Activated naive CD4-positive, alpha-beta T cell treated with anti-CD3 and anti-CD28 coated beads, Interleukin-2, amount 10 ng/mL, durations not matched to agents 7 days and 5 days (primary cell): ENCODE results near the gene LCE3D.
"Not testable (repeated sequence)": the region's sequence is repeated elsewhere in the genome, so short reads cannot be mapped to it uniquely, and the experiment has no call there.

Experiments
- CTCF ChIA-PET: fragments of 350-600 bp; sonication (Branson Sonifier 250); formaldehyde crosslinking; loops from one replicate; lab custom pipeline; 2021; ENCODE audit warnings: antibody characterized with exemption; lab: Charles Lee
- DNase-seq: peaks from one replicate; pipeline ENCODE4 v3.0.0-alpha.2; 2020
- H3K27ac Mint-ChIP-seq: one replicate; pipeline ENCODE4 v1.8.0; 2021; ENCODE audit warnings: mild to moderate bottlenecking, moderate library complexity, mixed read lengths
- H3K27me3 Mint-ChIP-seq: one replicate; pipeline ENCODE4 v1.8.0; 2021; ENCODE audit warnings: mild to moderate bottlenecking, mixed read lengths
- H3K36me3 Mint-ChIP-seq: one replicate; pipeline ENCODE4 v1.8.0; 2021; ENCODE audit warnings: mixed read lengths
- H3K4me1 Mint-ChIP-seq: one replicate; pipeline ENCODE4 v1.8.0; 2021; ENCODE audit warnings: mixed read lengths
- H3K4me3 Mint-ChIP-seq: one replicate; pipeline ENCODE4 v1.8.0; 2021; ENCODE audit warnings: mild to moderate bottlenecking, moderate library complexity, mixed read lengths
- H3K9me3 Mint-ChIP-seq: one replicate; pipeline ENCODE4 v1.8.0; 2021; ENCODE audit warnings: mixed read lengths

LCE3D gene

GRCh38 chr1:152580433-152580832 is at the start of gene LCE3D:
Gene LCE3D (minus strand): TSS chr1:152580516. CDS start chr1:152579936, 580 bp downstream.
- DNase-seq: no peak
- peaks cover 11% of the 10 kb centered on the region for H3K27me3 Mint-ChIP-seq
- H3K4me1 Mint-ChIP-seq: no peaks in the 10 kb centered on the region
- no peaks in the 10 kb centered on the region for H3K36me3 Mint-ChIP-seq
- no peaks in the 10 kb centered on the region for H3K9me3 Mint-ChIP-seq
- CTCF ChIA-PET: interaction anchor here (1.9 kb wide), 1 partner anchor 38 kb away, joined by 4 read pairs; no protein-coding TSS in a partner anchor
- no peak within 1 kb of the TSS for H3K27ac Mint-ChIP-seq
- H3K4me3 Mint-ChIP-seq: no peak within 1 kb of the TSS

GRCh38 chr1:152626744-152627143 is 46.4 kb upstream of the LCE3D start:
- no peak overlapping the region for H3K27ac Mint-ChIP-seq
- H3K9me3 Mint-ChIP-seq: no peaks in the 10 kb centered on the region
- H3K36me3 Mint-ChIP-seq: no peaks in the 10 kb centered on the region
- CTCF ChIA-PET: no interaction called here
- no peak for DNase-seq
- peaks cover 25% of the 10 kb centered on the region for H3K27me3 Mint-ChIP-seq
- H3K4me3 Mint-ChIP-seq: no peak overlapping the region
- no peaks in the 10 kb centered on the region for H3K4me1 Mint-ChIP-seq

- CTCF ChIA-PET: interaction anchor here (0.8 to 1.6 kb wide), 7 partner anchors 17 to 176 kb away, joined by 3 to 6 read pairs (median 3); no protein-coding TSS in a partner anchor
- no peak overlapping the region for H3K4me3 Mint-ChIP-seq
- no peak overlapping the region for H3K27ac Mint-ChIP-seq
- H3K4me1 Mint-ChIP-seq: no peaks in the 10 kb centered on the region
- H3K27me3 Mint-ChIP-seq: peaks cover 28% of the 10 kb centered on the region
- H3K9me3 Mint-ChIP-seq: peaks cover 6% of the 10 kb centered on the region
- H3K36me3 Mint-ChIP-seq: no peaks in the 10 kb centered on the region
- DNase-seq: no peak
Observed at GRCh38 chr1:152623203-152623844, 43.0 kb upstream of the LCE3D start.

- H3K27me3 Mint-ChIP-seq: peaks cover 28% of the 10 kb centered on the region
- CTCF ChIA-PET: interaction anchor here (0.8 to 1.6 kb wide), 7 partner anchors 17 to 175 kb away, joined by 3 to 6 read pairs (median 3); no protein-coding TSS in a partner anchor
Observed at GRCh38 chr1:152622803-152623202, 42.5 kb upstream of the LCE3D start, which contains the start of gene LCE3A. Gene LCE3A (minus strand): TSS chr1:152623103. CDS start chr1:152623103, 0 bp downstream.

GRCh38 chr1:152621993-152622392 is 41.7 kb upstream of the LCE3D start:
- Mint-ChIP-seq H3K4me3 (no peak overlapping the region), H3K4me1 (no peaks in the 10 kb centered on the region), H3K36me3 (no peaks in the 10 kb centered on the region), H3K27ac (no peak overlapping the region), H3K9me3 (peaks cover 6% of the 10 kb centered on the region), H3K27me3 (peaks cover 28% of the 10 kb centered on the region)
- DNase-seq: no peak
- CTCF ChIA-PET: interaction anchor here (1.0 to 1.6 kb wide), 4 partner anchors 14 to 51 kb away, joined by 3 to 6 read pairs (median 4); no protein-coding TSS in a partner anchor

More at GRCh38 chr1:152622803-152623202, 42.5 kb upstream of the LCE3D start, which contains the start of gene LCE3A:
- Mint-ChIP-seq H3K36me3 (no peaks in the 10 kb centered on the region), H3K9me3 (peaks cover 6% of the 10 kb centered on the region), H3K4me3 (no peak within 1 kb of the TSS), H3K27ac (no peak within 1 kb of the TSS), H3K4me1 (no peaks in the 10 kb centered on the region)
- DNase-seq: no peak

- H3K27ac Mint-ChIP-seq: no peak within 1 kb of the TSS
- no peak within 1 kb of the TSS for H3K4me3 Mint-ChIP-seq
- H3K4me1 Mint-ChIP-seq: no peaks in the 10 kb centered on the region
- no peak for DNase-seq
- CTCF ChIA-PET: no interaction called here
- H3K27me3 Mint-ChIP-seq: no peaks in the 10 kb centered on the region
- peaks cover 2% of the 10 kb centered on the region for H3K9me3 Mint-ChIP-seq
- no peaks in the 10 kb centered on the region for H3K36me3 Mint-ChIP-seq
Observed at GRCh38 chr1:152613511-152613910, 33.2 kb upstream of the LCE3D start, which contains the start of gene LCE3B. Gene LCE3B (plus strand): TSS chr1:152613811. CDS start chr1:152613811, 0 bp downstream.

- CTCF ChIA-PET: no interaction called here
- H3K27ac Mint-ChIP-seq: no peak within 1 kb of the TSS
- no peak within 1 kb of the TSS for H3K4me3 Mint-ChIP-seq
- H3K9me3 Mint-ChIP-seq: no peaks in the 10 kb centered on the region
- no peak for DNase-seq
- no peaks in the 10 kb centered on the region for H3K27me3 Mint-ChIP-seq
- H3K36me3 Mint-ChIP-seq: no peaks in the 10 kb centered on the region
- H3K4me1 Mint-ChIP-seq: no peaks in the 10 kb centered on the region
Observed at GRCh38 chr1:152599934-152600333, 19.6 kb upstream of the LCE3D start, which contains the start of gene LCE3C. Gene LCE3C (plus strand): TSS chr1:152600234. CDS start chr1:152600732, 498 bp downstream.

- no peaks in the 10 kb centered on the region for H3K4me1 Mint-ChIP-seq
- no peaks in the 10 kb centered on the region for H3K9me3 Mint-ChIP-seq
- CTCF ChIA-PET: no interaction called here
- H3K4me3 Mint-ChIP-seq: no peak overlapping the region
- DNase-seq: no peak
- H3K27ac Mint-ChIP-seq: no peak overlapping the region
- no peaks in the 10 kb centered on the region for H3K36me3 Mint-ChIP-seq
- no peaks in the 10 kb centered on the region for H3K27me3 Mint-ChIP-seq
Observed at GRCh38 chr1:152596986-152597385, 16.7 kb upstream of the LCE3D start.

- Mint-ChIP-seq H3K9me3 (no peaks in the 10 kb centered on the region), H3K36me3 (no peaks in the 10 kb centered on the region), H3K4me3 (no peak overlapping the region), H3K27ac (no peak overlapping the region), H3K4me1 (no peaks in the 10 kb centered on the region), H3K27me3 (peaks cover under 1% of the 10 kb centered on the region)
- DNase-seq: no peak
- CTCF ChIA-PET: no interaction called here
Observed at GRCh38 chr1:152585586-152585985, 5.3 kb upstream of the LCE3D start.

- H3K4me1 Mint-ChIP-seq: no peaks in the 10 kb centered on the region
- H3K27ac Mint-ChIP-seq: no peak overlapping the region
- H3K36me3 Mint-ChIP-seq: no peaks in the 10 kb centered on the region
- H3K27me3 Mint-ChIP-seq: peaks cover 11% of the 10 kb centered on the region
- DNase-seq: no peak
- CTCF ChIA-PET: no interaction called here
- H3K9me3 Mint-ChIP-seq: no peaks in the 10 kb centered on the region
- H3K4me3 Mint-ChIP-seq: no peak overlapping the region
Observed at GRCh38 chr1:152582647-152583046, 2.3 kb upstream of the LCE3D start.

GRCh38 chr1:152579526-152579925 is 790 bp downstream of the LCE3D start:
- not testable (repeated sequence) for H3K4me3 Mint-ChIP-seq, H3K9me3 Mint-ChIP-seq, DNase-seq, H3K36me3 Mint-ChIP-seq, H3K27ac Mint-ChIP-seq, H3K4me1 Mint-ChIP-seq
- H3K27me3 Mint-ChIP-seq: peaks cover 11% of the 10 kb centered on the region
- CTCF ChIA-PET: interaction anchor here (1.3 to 1.9 kb wide), 2 partner anchors 38 to 44 kb away, joined by 3 to 4 read pairs; partner anchors contain the start of gene LCE3A

- peak; percentile 10 for DNase-seq
- Mint-ChIP-seq H3K4me1 (no peaks in the 10 kb centered on the region), H3K27ac (no peak overlapping the region), H3K4me3 (no peak overlapping the region), H3K9me3 (no peaks in the 10 kb centered on the region), H3K36me3 (no peaks in the 10 kb centered on the region), H3K27me3 (peaks cover 28% of the 10 kb centered on the region)
- CTCF ChIA-PET: interaction anchor here (1.3 kb wide), 1 partner anchor 46 kb away, joined by 4 read pairs; the partner anchor contains the start of gene LCE3A
Observed at GRCh38 chr1:152577168-152577567, 3.1 kb downstream of the LCE3D start.

- CTCF ChIA-PET: no interaction called here
- no peak within 1 kb of the TSS for H3K27ac Mint-ChIP-seq
- no peak within 1 kb of the TSS for H3K4me3 Mint-ChIP-seq
- peaks cover 16% of the 10 kb centered on the region for H3K27me3 Mint-ChIP-seq
- no peaks in the 10 kb centered on the region for H3K9me3 Mint-ChIP-seq
- H3K4me1 Mint-ChIP-seq: no peaks in the 10 kb centered on the region
- H3K36me3 Mint-ChIP-seq: no peaks in the 10 kb centered on the region
- DNase-seq: no peak
Observed at GRCh38 chr1:152566681-152567080, 13.6 kb downstream of the LCE3D start, which contains the start of gene LCE3E. Gene LCE3E (minus strand): TSS chr1:152566780. CDS start chr1:152566208, 572 bp downstream.

GRCh38 chr1:152565535-152566215 is 14.6 kb downstream of the LCE3D start:
- H3K9me3 Mint-ChIP-seq: no peaks in the 10 kb centered on the region
- DNase-seq: no peak
- no peak overlapping the region for H3K4me3 Mint-ChIP-seq
- CTCF ChIA-PET: no interaction called here
- H3K27ac Mint-ChIP-seq: no peak overlapping the region
- H3K27me3 Mint-ChIP-seq: peaks cover 16% of the 10 kb centered on the region
- no peaks in the 10 kb centered on the region for H3K4me1 Mint-ChIP-seq
- no peaks in the 10 kb centered on the region for H3K36me3 Mint-ChIP-seq
